ENCODE results near the gene OOSP1. TPM values are rescaled to one million over a fixed set of nuclear protein-coding genes. Genes with fewer than 3 reads are reported as not detected.
"Not testable (repeated sequence)": the region's sequence is repeated elsewhere in the genome, so short reads cannot be mapped to it uniquely, and the experiment has no call there.

The OOSP1 gene
- total RNA-seq, 1 donor from 2014 or later: not detected

GRCh38 chr11:59967677-59968394 lies 29.6 kb downstream of the OOSP1 start:
- no peak overlapping the region for H3K27ac Mint-ChIP-seq (ENCODE audit: unreplicated experiment)
- H3K4me3 Mint-ChIP-seq: no peak overlapping the region
- DNase-seq (ENCODE audit: low read depth, low spot score): no peak
- no peaks in the 10 kb centered on the region for H3K36me3 Mint-ChIP-seq (ENCODE audit: low read depth)
- no peaks in the 10 kb centered on the region for H3K9me3 Mint-ChIP-seq
- no peaks in the 10 kb centered on the region for H3K4me1 Mint-ChIP-seq
- TF ChIP-seq CTCF (conservative IDR thresholded peaks at IDR 0.05): no peak
- peaks cover 2% of the 10 kb centered on the region for H3K27me3 Mint-ChIP-seq (ENCODE audit: low read depth)

- Mint-ChIP-seq H3K4me1 (no peaks in the 10 kb centered on the region), H3K36me3 (ENCODE audit: low read depth) (no peaks in the 10 kb centered on the region), H3K4me3 (no peak overlapping the region), H3K9me3 (no peaks in the 10 kb centered on the region), H3K27me3 (ENCODE audit: low read depth) (peaks cover 2% of the 10 kb centered on the region), H3K27ac (ENCODE audit: unreplicated experiment) (no peak overlapping the region)
- no peak for DNase-seq (ENCODE audit: low read depth, low spot score)
- no peak for TF ChIP-seq CTCF (conservative IDR thresholded peaks at IDR 0.05)
Observed at GRCh38 chr11:59968395-59968783, 30.2 kb downstream of the OOSP1 start.

DNA sequence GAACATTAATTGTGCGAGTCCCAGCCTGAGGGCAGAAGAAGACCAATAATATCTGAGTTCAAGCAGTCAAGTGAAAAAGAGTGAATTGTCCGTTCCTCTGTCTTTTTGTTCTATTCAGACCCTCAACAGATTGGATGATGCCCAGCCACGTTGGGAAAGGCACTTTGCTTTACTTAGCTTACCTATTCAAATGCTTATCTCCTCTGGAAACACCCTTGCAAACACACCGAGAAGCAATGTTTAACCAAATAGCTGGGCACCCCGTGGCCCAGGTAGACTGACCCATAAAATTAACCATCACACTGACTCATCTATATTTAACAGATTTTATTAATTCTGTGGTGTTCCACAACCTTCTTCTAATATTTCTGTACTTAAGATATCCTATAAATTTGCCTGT lies 34.9 kb downstream of the OOSP1 start:
- H3K4me1 Mint-ChIP-seq: no peaks in the 10 kb centered on the region

GRCh38 chr11:59981106-59981770 lies 43.0 kb downstream of the OOSP1 start:
- DNase-seq (ENCODE audit: low read depth, low spot score): no peak
- Mint-ChIP-seq H3K36me3 (ENCODE audit: low read depth) (no peaks in the 10 kb centered on the region), H3K4me3 (no peak overlapping the region), H3K4me1 (no peaks in the 10 kb centered on the region), H3K27me3 (ENCODE audit: low read depth) (peaks cover 22% of the 10 kb centered on the region), H3K9me3 (no peaks in the 10 kb centered on the region), H3K27ac (ENCODE audit: unreplicated experiment) (no peak overlapping the region)
- no peak for TF ChIP-seq CTCF (conservative IDR thresholded peaks at IDR 0.05)

More for the DNA sequence above, 34.9 kb downstream of the OOSP1 start:
- Mint-ChIP-seq H3K36me3 (ENCODE audit: low read depth) (no peaks in the 10 kb centered on the region), H3K9me3 (no peaks in the 10 kb centered on the region), H3K27me3 (ENCODE audit: low read depth) (no peaks in the 10 kb centered on the region), H3K27ac (ENCODE audit: unreplicated experiment) (no peak overlapping the region), H3K4me3 (no peak overlapping the region)
- no peak for DNase-seq (ENCODE audit: low read depth, low spot score)
- TF ChIP-seq CTCF (conservative IDR thresholded peaks at IDR 0.05): no peak

DNA sequence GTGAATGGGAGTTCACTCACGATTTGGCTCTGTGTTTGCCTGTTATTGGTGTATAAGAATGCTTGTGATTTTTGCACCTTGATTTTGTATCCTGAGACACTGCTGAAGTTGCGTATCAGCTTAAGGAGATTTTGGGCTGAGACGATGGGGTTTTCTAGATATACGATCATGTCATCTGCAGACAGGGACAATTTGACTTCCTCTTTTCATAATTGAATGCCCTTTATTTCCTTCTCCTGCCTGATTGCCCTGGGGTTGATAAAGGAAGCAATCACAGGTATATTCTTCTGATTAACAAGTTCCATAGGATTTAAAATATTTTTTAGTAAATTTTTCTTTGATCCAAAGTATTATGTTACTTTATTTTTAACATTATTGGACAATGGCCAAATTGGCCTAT lies 43.8 kb downstream of the OOSP1 start:
- H3K27me3 Mint-ChIP-seq (ENCODE audit: low read depth): peaks cover 22% of the 10 kb centered on the region

DNA sequence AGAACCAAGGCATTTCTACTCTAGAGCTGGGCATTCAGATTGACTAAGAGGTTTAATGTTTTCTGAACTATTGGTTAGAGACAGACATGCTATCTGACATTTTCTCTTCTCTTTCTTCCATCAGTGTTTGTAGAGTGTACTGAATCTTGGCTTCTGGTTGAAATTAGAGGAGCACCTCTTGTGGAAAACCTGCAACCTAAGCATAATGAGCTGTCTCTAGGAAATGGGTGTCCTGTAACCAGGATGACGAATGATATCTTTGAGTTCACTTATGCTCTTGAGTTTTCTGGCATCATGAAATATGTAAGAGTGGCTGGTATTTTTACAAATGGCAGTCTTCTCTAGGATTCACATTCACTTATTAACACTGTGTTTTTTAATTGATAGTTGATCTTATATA lies 45.0 kb downstream of the OOSP1 start:
- no peak for TF ChIP-seq CTCF (conservative IDR thresholded peaks at IDR 0.05)
- no peak for DNase-seq (ENCODE audit: low read depth, low spot score)

More for the DNA sequence above, 43.8 kb downstream of the OOSP1 start:
- not testable (repeated sequence) for H3K4me3 Mint-ChIP-seq; H3K4me1 Mint-ChIP-seq; H3K36me3 Mint-ChIP-seq (ENCODE audit: low read depth); H3K27ac Mint-ChIP-seq (ENCODE audit: unreplicated experiment); DNase-seq (ENCODE audit: low read depth, low spot score); H3K9me3 Mint-ChIP-seq

More for the DNA sequence above, 45.0 kb downstream of the OOSP1 start:
- Mint-ChIP-seq H3K4me3 (no peak overlapping the region), H3K4me1 (no peaks in the 10 kb centered on the region), H3K27me3 (ENCODE audit: low read depth) (peaks cover 27% of the 10 kb centered on the region), H3K27ac (ENCODE audit: unreplicated experiment) (no peak overlapping the region), H3K9me3 (no peaks in the 10 kb centered on the region), H3K36me3 (ENCODE audit: low read depth) (no peaks in the 10 kb centered on the region)
